Fibroblast of pulmonary artery (primary cell): ENCODE measurements around the gene GRB10.

Experiments used
- DNase-seq: peaks from one replicate; pipeline ENCODE4 v3.0.0-alpha.2; 2010; ENCODE audit warnings: low read depth
- H3K4me3 ChIP-seq: replicated peaks from 2 replicates; pipeline ENCODE4 v1.5.1; 2011; ENCODE audit warnings: low read depth, mild to moderate bottlenecking, control low read depth, low read length, moderate library complexity
- CTCF ChIP-seq: IDR thresholded peaks from 2 replicates; pipeline ENCODE4 v1.5.1; 2011; ENCODE audit warnings: mild to moderate bottlenecking, control low read depth, low read length, inconsistent platforms; ENCODE audit errors: missing control alignments

The GRB10 gene

DNA sequence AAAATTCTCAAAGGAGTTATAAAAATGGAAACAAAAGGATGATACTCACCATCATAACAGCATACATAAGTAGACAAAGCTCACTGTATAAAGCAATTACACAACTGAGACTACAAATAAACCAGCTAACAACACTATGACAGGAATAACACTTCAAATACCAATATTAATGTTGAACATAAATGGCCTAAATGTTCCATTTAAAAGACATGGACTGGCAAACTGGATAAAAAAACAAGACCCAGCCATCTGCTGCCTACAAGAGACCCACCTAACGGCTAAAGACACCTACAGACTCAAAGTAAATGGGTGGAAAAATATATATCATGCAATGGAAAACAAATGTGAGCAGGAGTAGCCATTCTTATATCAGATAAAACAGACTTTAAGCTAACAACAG lies 148.3 kb downstream of the GRB10 start:
- no peak for DNase-seq
- no peak for TF ChIP-seq CTCF
- no peak overlapping the region for H3K4me3 ChIP-seq

- peak; percentile 32 for DNase-seq
- no peak overlapping the region for H3K4me3 ChIP-seq
- no peak for TF ChIP-seq CTCF
Observed at GRCh38 chr7:50633414-50633710, 149.3 kb downstream of the GRB10 start.

DNA sequence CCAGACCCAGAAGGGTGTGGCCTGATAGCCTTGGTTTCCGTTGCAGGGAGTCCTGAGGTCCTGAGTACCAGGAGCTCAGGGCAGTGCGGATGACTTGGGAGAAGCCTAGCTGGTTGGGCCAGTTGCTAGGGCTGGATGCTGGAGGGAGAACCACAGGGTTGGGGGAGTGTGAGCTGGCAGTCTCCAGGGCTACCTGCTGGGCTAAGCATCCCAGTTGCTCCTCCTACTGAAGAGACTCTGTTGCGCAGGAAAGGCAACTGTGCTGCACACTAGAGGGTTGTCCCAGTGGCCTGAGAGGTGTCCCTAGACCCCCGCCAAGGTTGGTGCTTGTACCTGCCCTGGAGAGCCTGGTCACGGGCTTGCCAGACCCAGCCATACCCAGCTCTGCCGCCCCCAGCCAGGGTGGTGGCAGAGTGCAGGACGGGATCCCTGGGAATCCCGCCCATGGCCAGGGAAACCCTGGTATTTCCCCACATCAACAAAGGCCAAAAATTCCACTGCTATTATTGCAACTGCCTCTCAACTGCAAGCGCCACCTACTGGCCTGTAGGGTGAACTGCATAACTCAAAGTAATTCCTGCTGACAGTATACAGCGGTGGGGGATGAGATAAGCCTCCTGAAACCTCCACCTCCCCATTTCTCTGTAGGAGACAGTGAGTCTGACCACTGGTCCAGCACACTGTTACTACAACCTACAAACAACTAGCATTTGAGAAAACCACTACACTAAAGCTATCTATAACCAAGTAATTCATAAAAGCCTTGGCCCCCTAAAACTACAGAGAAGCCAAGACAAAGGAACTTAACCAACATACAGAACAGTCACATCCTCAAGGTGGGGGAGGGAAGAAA lies 149.9 kb downstream of the GRB10 start:
- DNase-seq, result peak; percentile 70
- TF ChIP-seq CTCF, result peak; percentile 91
- no peak overlapping the region for H3K4me3 ChIP-seq

- TF ChIP-seq CTCF, result no peak
- no peak overlapping the region for H3K4me3 ChIP-seq
- DNase-seq, result no peak
Observed at GRCh38 chr7:50631639-50632038, 151.1 kb downstream of the GRB10 start.

DNA sequence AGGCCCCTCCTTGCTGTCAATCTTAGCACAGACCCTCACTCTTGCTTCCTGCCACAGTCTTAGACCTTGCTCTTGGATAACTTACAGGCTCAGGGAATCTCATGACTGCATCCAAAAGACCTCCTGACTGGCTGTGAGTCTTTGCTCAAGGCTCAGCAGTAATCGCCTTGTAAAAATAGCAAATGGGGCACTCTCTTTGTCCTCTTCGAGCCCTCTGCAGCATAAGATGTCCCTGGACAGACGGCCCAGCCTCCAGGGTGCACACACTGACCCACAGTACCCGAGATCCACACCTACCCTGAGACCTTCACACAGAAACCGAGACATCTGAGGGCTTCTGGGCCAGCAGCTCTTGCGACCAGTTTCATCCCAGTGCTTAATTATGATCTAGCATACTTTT lies 151.6 kb downstream of the GRB10 start:
- H3K4me3 ChIP-seq, result no peak overlapping the region
- no peak for DNase-seq
- TF ChIP-seq CTCF, result no peak

DNA sequence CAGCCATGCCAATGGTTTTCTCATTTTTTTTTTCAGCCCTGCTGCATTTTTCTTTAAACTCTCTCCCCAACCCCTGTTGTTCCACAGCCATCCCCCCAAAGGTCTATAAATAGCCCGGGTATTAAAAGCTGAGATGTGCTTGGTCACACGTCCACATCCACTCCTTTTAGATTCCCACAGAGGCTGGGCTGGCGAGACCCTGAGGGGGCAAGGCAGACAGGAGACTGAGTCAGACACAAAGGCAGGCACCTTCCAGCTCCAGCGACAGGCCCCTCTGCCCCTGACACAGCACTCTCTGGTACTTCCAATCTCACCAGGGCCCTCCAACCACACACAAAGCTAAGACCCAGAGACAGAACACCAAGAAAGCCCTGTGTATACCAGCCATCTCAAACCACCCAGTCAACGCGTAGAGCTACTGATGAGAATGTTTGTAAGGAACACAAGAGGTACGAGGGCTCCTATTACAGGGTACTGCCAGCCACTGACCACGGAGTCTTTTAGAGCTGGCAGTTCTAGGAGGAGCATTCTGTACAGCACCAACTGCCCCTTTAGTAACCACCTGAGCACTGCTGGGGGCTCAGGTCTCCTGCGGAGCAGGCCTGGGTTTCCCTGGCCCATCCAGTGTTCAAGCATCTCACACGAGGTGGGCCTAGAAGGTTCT lies 153.3 kb downstream of the GRB10 start:
- H3K4me3 ChIP-seq, result no peak overlapping the region
- TF ChIP-seq CTCF, result no peak
- DNase-seq, result no peak
